ENCODE data around the gene PCDH9.

Gene PCDH9

GRCh38 chr13:67119481-67119894 is 110.6 kb downstream of the PCDH9 start:
- TF ChIP-seq, protein P1, sequence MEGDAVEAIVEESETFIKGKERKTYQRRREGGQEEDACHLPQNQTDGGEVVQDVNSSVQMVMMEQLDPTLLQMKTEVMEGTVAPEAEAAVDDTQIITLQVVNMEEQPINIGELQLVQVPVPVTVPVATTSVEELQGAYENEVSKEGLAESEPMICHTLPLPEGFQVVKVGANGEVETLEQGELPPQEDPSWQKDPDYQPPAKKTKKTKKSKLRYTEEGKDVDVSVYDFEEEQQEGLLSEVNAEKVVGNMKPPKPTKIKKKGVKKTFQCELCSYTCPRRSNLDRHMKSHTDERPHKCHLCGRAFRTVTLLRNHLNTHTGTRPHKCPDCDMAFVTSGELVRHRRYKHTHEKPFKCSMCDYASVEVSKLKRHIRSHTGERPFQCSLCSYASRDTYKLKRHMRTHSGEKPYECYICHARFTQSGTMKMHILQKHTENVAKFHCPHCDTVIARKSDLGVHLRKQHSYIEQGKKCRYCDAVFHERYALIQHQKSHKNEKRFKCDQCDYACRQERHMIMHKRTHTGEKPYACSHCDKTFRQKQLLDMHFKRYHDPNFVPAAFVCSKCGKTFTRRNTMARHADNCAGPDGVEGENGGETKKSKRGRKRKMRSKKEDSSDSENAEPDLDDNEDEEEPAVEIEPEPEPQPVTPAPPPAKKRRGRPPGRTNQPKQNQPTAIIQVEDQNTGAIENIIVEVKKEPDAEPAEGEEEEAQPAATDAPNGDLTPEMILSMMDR (IDR thresholded peaks at IDR 0.05; ENCODE audit: borderline replicate concordance, insufficient read depth, low read depth, low read length), result no peak
- no peak overlapping the region for H3K4me3 ChIP-seq (ENCODE audit: low read depth, low read length)

DNA sequence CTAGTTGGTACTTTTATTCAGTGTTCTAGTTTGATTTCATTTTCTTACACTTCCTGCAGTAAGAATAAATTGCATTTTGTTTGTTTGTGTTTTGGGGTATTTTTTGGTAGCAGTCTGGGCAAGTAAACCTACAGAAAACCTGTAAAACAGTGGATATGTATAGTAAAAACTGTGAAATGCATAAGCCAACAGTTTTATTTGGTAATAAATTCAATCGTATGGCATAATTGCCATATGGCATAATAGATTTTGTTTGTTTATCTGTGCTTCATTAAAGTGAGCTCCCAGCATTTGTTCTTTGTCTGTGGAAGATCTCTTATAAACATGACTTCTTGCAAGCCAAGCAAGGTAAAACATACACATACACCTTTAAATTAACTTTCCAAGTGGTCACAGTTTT is 111.9 kb downstream of the PCDH9 start:
- TF ChIP-seq, protein P1 (IDR thresholded peaks at IDR 0.05; ENCODE audit: borderline replicate concordance, insufficient read depth, low read depth, low read length), result no peak
- H3K4me3 ChIP-seq (ENCODE audit: low read depth, low read length), result no peak overlapping the region

DNA sequence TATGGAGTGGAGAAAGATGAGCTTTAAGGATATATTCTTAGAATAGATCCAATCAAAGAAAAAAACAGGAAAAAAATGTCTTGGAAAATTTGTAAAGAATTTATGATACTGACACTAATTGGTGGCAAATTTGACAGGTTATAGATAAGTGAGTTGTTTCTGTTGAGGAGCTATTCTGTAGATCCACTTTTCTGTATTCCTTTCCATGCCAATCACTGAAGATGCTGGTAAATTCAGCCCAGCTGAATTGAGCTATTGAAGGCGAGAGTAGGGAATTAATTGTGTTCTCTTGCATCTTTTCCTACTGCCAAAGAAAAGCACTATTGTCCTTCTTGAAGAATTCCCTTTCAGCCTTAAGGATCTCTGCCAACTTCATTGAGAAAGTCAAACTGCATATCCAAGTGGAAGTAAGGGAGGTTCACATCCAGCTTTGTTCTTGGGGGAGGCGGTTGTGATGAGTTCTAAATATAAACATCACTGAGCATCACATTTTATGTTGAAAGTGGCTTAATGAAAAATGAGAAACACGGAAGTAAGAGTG is 113.1 kb downstream of the PCDH9 start:
- TF ChIP-seq, protein P1 (IDR thresholded peaks at IDR 0.05; ENCODE audit: borderline replicate concordance, insufficient read depth, low read depth, low read length), result no peak
- H3K4me3 ChIP-seq (ENCODE audit: low read depth, low read length), result no peak overlapping the region

DNA sequence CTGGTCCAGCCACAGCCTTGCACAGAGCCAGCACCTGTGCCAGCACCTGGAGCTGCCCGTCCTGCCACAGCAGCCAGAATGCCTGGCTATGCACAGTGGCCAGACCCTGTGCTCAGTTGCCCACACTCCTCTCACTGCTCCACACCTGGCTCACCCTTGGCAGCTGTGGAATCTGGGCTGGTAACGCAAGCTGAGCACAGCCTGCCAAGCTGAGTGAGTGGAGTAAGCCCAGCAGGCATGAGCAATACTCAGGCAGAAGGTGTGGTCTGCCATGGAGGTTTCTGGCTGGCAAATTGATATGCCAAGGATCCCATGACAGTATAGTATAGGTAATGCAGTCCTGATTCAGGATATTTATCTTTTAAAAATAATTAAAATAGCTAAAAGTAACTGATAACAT is 122.2 kb downstream of the PCDH9 start:
- no peak overlapping the region for H3K4me3 ChIP-seq (ENCODE audit: low read depth, low read length)
- TF ChIP-seq, protein P1 (IDR thresholded peaks at IDR 0.05; ENCODE audit: borderline replicate concordance, insufficient read depth, low read depth, low read length), result no peak

DNA sequence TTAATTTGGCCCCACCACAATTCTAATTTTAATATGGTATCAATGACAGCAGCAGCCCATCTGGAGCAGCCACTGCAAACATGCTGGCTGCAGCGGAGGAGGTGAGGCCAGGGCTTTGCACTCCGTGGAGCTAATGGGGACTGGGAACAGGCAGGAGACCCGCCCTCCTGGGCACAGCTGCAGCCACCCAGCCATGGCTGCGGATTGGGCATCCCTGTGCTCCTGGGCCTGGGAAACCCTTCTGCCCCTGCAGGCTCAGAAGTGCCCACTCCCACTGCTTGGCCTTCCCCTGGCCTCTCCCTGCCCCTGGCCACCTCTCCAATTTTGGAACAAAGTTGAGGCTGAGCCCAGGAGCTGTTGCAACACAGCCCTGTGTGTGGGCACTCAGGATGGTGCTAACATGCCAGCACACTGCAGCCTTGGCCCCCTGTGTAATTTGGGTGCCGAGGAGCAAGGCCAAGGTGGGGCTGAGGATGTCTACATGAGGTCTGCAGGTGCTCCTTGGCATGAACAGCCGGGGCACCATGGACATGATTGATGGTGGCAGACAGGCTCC is 123.6 kb downstream of the PCDH9 start:
- no peak overlapping the region for H3K4me3 ChIP-seq (ENCODE audit: low read depth, low read length)
- TF ChIP-seq, protein P1 (IDR thresholded peaks at IDR 0.05; ENCODE audit: borderline replicate concordance, insufficient read depth, low read depth, low read length), result no peak

- TF ChIP-seq, protein P1 (IDR thresholded peaks at IDR 0.05; ENCODE audit: borderline replicate concordance, insufficient read depth, low read depth, low read length), result no peak
- H3K4me3 ChIP-seq (ENCODE audit: low read depth, low read length), result no peak overlapping the region
These were observed 128.2 kb downstream of the PCDH9 start for GRCh38 chr13:67101730-67102467.

DNA sequence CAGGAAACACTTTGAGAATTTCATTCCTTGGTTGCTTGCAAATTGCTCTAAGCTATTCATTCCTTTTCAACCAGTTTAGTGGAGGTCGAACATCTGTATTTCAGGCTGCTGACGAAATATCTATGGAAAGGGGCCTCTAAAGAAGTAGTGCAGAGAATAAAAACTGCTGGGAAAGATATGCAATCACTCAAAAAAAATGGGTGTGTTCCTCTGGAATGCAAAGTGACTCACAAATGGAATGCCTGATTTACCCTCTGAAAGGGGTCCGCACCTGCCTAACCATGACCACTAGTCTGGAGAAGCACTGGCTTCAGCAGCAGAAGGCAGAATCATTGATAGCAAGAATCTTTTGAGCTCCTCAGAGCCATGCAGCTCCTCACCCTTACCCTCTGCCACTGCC is 129.4 kb downstream of the PCDH9 start:
- TF ChIP-seq, protein P1 (IDR thresholded peaks at IDR 0.05; ENCODE audit: borderline replicate concordance, insufficient read depth, low read depth, low read length), result no peak
- no peak overlapping the region for H3K4me3 ChIP-seq (ENCODE audit: low read depth, low read length)
